Upper lobe of left lung (tissue), 6 donors: ENCODE results near the gene BMAL1. TPM values are rescaled to one million over a fixed set of nuclear protein-coding genes. Genes with fewer than 3 reads are reported as not detected.

ENCODE experiments used
- ATAC-seq, 2 donors: fragments of 200-7000 bp; cut with Tn5 transposase; one replicate each; pipeline ENCODE4 v1.9.1; 2022; ENCODE audit warnings: mild to moderate bottlenecking in 2 of 2, moderate library complexity in 2 of 2; ENCODE audit not compliant: low FRiP score in 2 of 2
- DNase-seq, 2 donors: peaks; one replicate each; pipeline ENCODE4 v3.0.0-alpha.2; 2019 to 2020
- H3K27ac ChIP-seq, 4 donors: fragments of 200-600 bp; sonication (generic); one replicate each; pipeline ENCODE4 v1.5.1; 2016 to 2019
- H3K27me3 ChIP-seq, 4 donors: fragments of 200-600 bp; sonication (generic); one replicate each; pipeline ENCODE4 v1.5.1; 2017 to 2019
- H3K36me3 ChIP-seq, 4 donors: fragments of 200-600 bp; sonication (generic); one replicate each; pipeline ENCODE4 v1.5.1; 2016 to 2019
- H3K4me1 ChIP-seq, 4 donors: fragments of 200-600 bp; sonication (generic); one replicate each; pipeline ENCODE4 v1.5.1; 2018 to 2019
- H3K4me3 ChIP-seq, 4 donors: fragments of 200-600 bp; sonication (generic); one replicate each; pipeline ENCODE4 v1.5.1; 2017 to 2019; ENCODE audit warnings: mild to moderate bottlenecking in 2 of 4, moderate library complexity in 1 of 4
- H3K9me3 ChIP-seq, 4 donors: fragments of 200-600 bp; sonication (generic); one replicate each; pipeline ENCODE4 v1.5.1; 2018 to 2019
- EP300 ChIP-seq, 4 donors: sonication (generic); formaldehyde crosslinking; IDR thresholded peaks; one replicate each; pipeline ENCODE4 v1.5.1; 2017; ENCODE audit warnings: antibody characterized with exemption in 4 of 4, control low read depth in 2 of 4
- POLR2A ChIP-seq, 4 donors: fragments of 450-650 bp; IDR thresholded peaks; one replicate each; pipeline ENCODE4 v1.5.1; 2016 to 2017; ENCODE audit warnings: antibody characterized with exemption in 4 of 4, mild to moderate bottlenecking in 2 of 4
- POLR2AphosphoS5 ChIP-seq, 2 donors: sonication (generic); formaldehyde crosslinking; IDR thresholded peaks; one replicate each; pipeline ENCODE4 v1.5.1; 2017; ENCODE audit warnings: antibody characterized with exemption in 2 of 2
- WGBS, 2 donors: methylation state at CpG; one replicate each; pipeline ENCODE4 v1.1.5; 2017 to 2018; 5-methylcytosine and 5-hydroxymethylcytosine counted together
- total RNA-seq, 6 donors: library from RNA; depleted of rRNA in 4 of 6; stranded (reverse); fragments of >200 nt in 4 of 6; gene quantifications; one replicate each; pipeline versions ENCODE4 v1.1.0 to v1.2.1, GENCODE V29; 2016 to 2021
- TF ChIP-seq, protein P1 (sequence below), 6 experiments: fragments of 450-650 bp in 4 of 6; fragments of 200-600 bp in 2 of 6; sonication (generic) in 2 of 6; IDR thresholded peaks; one replicate each; pipeline ENCODE4 v1.5.1; 2016 to 2019; ENCODE audit warnings: antibody characterized with exemption in 6 of 6
- donor health status: DM: no; HTN: no; CAD: no; lungs with moderate emphysema.
- donor health status: DM: no; HTN: yes; CAD: no; lungs with severe emphysema.

The BMAL1 gene
- total RNA-seq, 6 donors from 2014 or later = 16.1 to 57.6 (median 35.7) TPM

- ATAC-seq (no peak), DNase-seq (no peak)
- 38 to 97% methylated on average over 2 of the region's 2 CpGs for whole genome bisulfite sequencing, 2 donors
- H3K36me3 ChIP-seq = no peaks in the 10 kb centered on the region
- H3K27me3 ChIP-seq = no peaks in the 10 kb centered on the region
- H3K9me3 ChIP-seq = no peaks in the 10 kb centered on the region
- H3K4me1 ChIP-seq = peaks cover 13 to 30% (median 21%) of the 10 kb centered on the region in 4 donors
- no peak overlapping the region for H3K4me3 ChIP-seq
- no peak overlapping the region for H3K27ac ChIP-seq
- TF ChIP-seq, protein P1, sequence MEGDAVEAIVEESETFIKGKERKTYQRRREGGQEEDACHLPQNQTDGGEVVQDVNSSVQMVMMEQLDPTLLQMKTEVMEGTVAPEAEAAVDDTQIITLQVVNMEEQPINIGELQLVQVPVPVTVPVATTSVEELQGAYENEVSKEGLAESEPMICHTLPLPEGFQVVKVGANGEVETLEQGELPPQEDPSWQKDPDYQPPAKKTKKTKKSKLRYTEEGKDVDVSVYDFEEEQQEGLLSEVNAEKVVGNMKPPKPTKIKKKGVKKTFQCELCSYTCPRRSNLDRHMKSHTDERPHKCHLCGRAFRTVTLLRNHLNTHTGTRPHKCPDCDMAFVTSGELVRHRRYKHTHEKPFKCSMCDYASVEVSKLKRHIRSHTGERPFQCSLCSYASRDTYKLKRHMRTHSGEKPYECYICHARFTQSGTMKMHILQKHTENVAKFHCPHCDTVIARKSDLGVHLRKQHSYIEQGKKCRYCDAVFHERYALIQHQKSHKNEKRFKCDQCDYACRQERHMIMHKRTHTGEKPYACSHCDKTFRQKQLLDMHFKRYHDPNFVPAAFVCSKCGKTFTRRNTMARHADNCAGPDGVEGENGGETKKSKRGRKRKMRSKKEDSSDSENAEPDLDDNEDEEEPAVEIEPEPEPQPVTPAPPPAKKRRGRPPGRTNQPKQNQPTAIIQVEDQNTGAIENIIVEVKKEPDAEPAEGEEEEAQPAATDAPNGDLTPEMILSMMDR (IDR thresholded peaks at IDR 0.05) = no peak
- TF ChIP-seq POLR2AphosphoS5 (IDR thresholded peaks at IDR 0.05) (no peak), POLR2A (IDR thresholded peaks at IDR 0.05) (no peak), EP300 (IDR thresholded peaks at IDR 0.05) (no peak)
These were observed 43.8 kb downstream of the BMAL1 start for GRCh38 chr11:13321431-13321830.

DNA sequence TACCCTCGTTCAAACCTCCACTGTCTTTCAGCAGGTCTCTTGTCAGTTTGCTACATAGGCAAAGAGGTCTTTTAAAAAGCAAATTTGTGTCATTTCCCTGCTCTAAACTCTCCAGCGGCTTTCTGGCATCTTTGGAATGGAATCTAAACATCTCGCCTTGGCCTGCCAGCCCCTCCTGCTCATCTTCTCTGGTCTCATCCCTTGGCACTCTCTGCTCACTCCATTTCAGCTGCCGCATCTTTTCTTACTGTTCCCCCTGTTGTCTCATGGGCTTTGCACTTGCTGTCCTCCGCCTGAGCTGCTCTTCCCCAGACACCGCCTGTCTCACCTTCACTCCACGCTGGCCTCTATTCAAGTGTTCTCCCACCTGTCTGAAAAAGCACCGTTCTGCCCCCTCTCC is 46.6 kb downstream of the BMAL1 start:
- 89 to 93% methylated on average over 8 of the region's 8 CpGs for WGBS, 2 donors
- ATAC-seq (no peak), DNase-seq (no peak)
- H3K4me1 ChIP-seq = peaks cover 3 to 21% (median 10%) of the 10 kb centered on the region in 4 donors
- H3K36me3 ChIP-seq = peaks cover 0 to 6% (median 0%) of the 10 kb centered on the region in 4 donors
- H3K9me3 ChIP-seq = no peaks in the 10 kb centered on the region
- TF ChIP-seq EP300 (IDR thresholded peaks at IDR 0.05) (no peak), POLR2A (IDR thresholded peaks at IDR 0.05) (no peak), POLR2AphosphoS5 (IDR thresholded peaks at IDR 0.05) (no peak)
- TF ChIP-seq, protein P1 (IDR thresholded peaks at IDR 0.05) = no peak
- no peak overlapping the region for H3K4me3 ChIP-seq
- no peak overlapping the region for H3K27ac ChIP-seq
- H3K27me3 ChIP-seq = no peaks in the 10 kb centered on the region

DNA sequence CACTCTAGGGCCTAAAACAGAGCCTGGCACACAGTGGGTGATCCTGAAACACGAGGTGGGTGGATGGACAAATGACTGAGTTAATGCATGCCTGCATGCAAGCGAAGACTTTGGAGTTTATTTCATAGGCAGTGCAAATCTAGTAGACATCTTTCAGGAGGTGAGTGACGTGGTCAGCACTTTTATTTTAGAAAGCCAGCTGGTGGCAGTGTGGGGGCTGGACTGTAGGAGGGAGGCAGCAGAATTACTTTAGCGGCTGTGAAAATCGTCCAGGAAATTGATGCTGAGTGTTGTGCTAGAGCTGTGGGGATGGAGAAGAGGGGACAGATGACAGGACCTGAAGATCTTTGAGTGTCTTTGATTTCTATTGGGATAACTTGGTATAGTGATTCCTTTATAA is 47.1 kb downstream of the BMAL1 start:
- WGBS, 2 donors = 68 to 85% methylated on average over 5 of the region's 5 CpGs
- Histone ChIP-seq H3K4me1 (peaks cover 7 to 21% (median 12%) of the 10 kb centered on the region in 4 donors), H3K27me3 (no peaks in the 10 kb centered on the region), H3K9me3 (no peaks in the 10 kb centered on the region), H3K36me3 (peaks cover 0 to 6% (median 0%) of the 10 kb centered on the region in 4 donors), H3K27ac (no peak overlapping the region), H3K4me3 (no peak overlapping the region)
- ATAC-seq (no peak), DNase-seq (no peak)
- TF ChIP-seq, protein P1 (IDR thresholded peaks at IDR 0.05) = no peak
- no peak for TF ChIP-seq POLR2A (IDR thresholded peaks at IDR 0.05)
- no peak for TF ChIP-seq POLR2AphosphoS5 (IDR thresholded peaks at IDR 0.05)
- TF ChIP-seq EP300 (IDR thresholded peaks at IDR 0.05) = no peak

GRCh38 chr11:13327421-13327820 is 49.8 kb downstream of the BMAL1 start:
- ATAC-seq (no peak), DNase-seq (no peak)
- Histone ChIP-seq H3K4me3 (no peak overlapping the region), H3K27ac (no peak overlapping the region), H3K36me3 (peaks cover 0 to 6% (median 0%) of the 10 kb centered on the region in 4 donors), H3K9me3 (no peaks in the 10 kb centered on the region), H3K4me1 (peaks cover 20 to 47% (median 35%) of the 10 kb centered on the region in 4 donors), H3K27me3 (no peaks in the 10 kb centered on the region)
- TF ChIP-seq POLR2A (IDR thresholded peaks at IDR 0.05) (no peak), POLR2AphosphoS5 (IDR thresholded peaks at IDR 0.05) (no peak), EP300 (IDR thresholded peaks at IDR 0.05) (no peak)
- TF ChIP-seq, protein P1 (IDR thresholded peaks at IDR 0.05) = no peak
- 55 to 67% methylated on average over 4 of the region's 4 CpGs for WGBS, 2 donors

DNA sequence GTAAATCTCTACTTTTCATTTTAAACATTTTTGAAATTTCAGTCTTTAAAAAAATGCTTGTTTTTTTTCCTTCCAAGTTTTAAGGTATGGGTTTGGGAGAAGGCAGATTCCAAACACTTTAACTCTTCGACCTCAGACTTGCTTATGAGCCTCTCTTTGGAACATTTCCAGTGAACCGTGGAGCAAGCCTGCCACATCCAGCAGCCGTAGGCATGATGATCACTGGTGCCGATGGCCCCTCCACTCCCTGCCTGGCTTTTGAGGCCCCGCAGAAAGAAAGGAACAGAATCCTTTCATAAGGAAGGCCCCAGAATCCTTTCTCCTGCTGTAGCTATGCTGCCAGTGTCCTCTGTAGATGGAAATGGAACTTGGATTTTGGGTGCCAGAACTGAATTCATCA is 50.7 kb downstream of the BMAL1 start:
- Histone ChIP-seq H3K36me3 (peaks cover 0 to 6% (median 0%) of the 10 kb centered on the region in 4 donors), H3K9me3 (no peaks in the 10 kb centered on the region), H3K4me3 (no peak overlapping the region), H3K27ac (no peak overlapping the region), H3K27me3 (no peaks in the 10 kb centered on the region), H3K4me1 (peaks cover 29 to 56% (median 43%) of the 10 kb centered on the region in 4 donors)
- WGBS, 2 donors = 81 to 91% methylated on average over 5 of the region's 5 CpGs
- no peak for TF ChIP-seq POLR2AphosphoS5 (IDR thresholded peaks at IDR 0.05)
- TF ChIP-seq POLR2A (IDR thresholded peaks at IDR 0.05) = no peak
- TF ChIP-seq, protein P1 (IDR thresholded peaks at IDR 0.05) = no peak
- no peak for TF ChIP-seq EP300 (IDR thresholded peaks at IDR 0.05)
- DNase-seq (no peak), ATAC-seq (no peak)
